Kidney epithelial cell (primary cell): ENCODE results near the gene PKD1. TPM values are rescaled to one million over a fixed set of nuclear protein-coding genes. Genes with fewer than 3 reads are reported as not detected.

ENCODE experiments used
- DNase-seq: peaks from one replicate; pipeline ENCODE4 v3.0.0-alpha.2; 2010; ENCODE audit warnings: low read depth
- H3K27me3 ChIP-seq: 2 replicates; pipeline ENCODE4 v1.6.0; 2011; ENCODE audit warnings: low read length; ENCODE audit not compliant: control insufficient read depth, insufficient read depth
- H3K36me3 ChIP-seq: 2 replicates; pipeline ENCODE4 v1.5.1; 2011; ENCODE audit warnings: low read length; ENCODE audit not compliant: control insufficient read depth, insufficient read depth
- H3K4me3 ChIP-seq: 2 replicates; pipeline ENCODE4 v1.5.1; 2011; ENCODE audit warnings: low read depth, mild to moderate bottlenecking, control low read depth, low read length
- CTCF ChIP-seq: IDR thresholded peaks from 2 replicates; pipeline ENCODE4 v1.5.1; 2011; ENCODE audit warnings: mild to moderate bottlenecking, moderate library complexity, low read length, control low read depth, inconsistent platforms; ENCODE audit not compliant: insufficient read depth, poor library complexity, severe bottlenecking
- total RNA-seq: library from RNA; depleted of rRNA; stranded (reverse); fragments of >200 nt; gene quantifications from 2 replicates; pipeline ENCODE4 v1.2.3, GENCODE V29; 2015

Gene PKD1
- total RNA-seq, 1 donor from 2014 or later: 85.6 TPM

DNA sequence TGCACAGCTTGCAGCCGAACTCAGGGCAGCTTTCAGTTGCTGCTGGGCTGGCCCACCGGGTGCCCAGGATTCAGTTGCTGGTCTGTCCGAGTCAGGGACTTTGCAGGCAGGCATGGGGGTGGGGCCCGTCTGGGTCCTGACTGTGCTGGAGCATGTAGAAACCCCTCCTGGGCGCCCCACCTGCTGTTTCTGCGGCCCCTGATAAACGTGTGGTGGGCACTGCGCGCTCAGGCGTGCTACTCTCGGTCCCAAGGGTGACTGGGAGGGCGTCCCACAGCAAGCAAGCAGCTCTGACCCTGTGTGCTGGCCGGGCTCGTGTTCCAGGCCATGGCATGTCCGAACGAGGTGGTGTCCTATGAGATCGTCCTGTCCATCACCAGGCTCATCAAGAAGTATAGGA lies 75.4 kb downstream of the PKD1 start:
- no peak for TF ChIP-seq CTCF
- no peaks in the 10 kb centered on the region for H3K27me3 ChIP-seq
- peaks cover 2% of the 10 kb centered on the region for H3K36me3 ChIP-seq
- no peak overlapping the region for H3K4me3 ChIP-seq
- no peak for DNase-seq

DNA sequence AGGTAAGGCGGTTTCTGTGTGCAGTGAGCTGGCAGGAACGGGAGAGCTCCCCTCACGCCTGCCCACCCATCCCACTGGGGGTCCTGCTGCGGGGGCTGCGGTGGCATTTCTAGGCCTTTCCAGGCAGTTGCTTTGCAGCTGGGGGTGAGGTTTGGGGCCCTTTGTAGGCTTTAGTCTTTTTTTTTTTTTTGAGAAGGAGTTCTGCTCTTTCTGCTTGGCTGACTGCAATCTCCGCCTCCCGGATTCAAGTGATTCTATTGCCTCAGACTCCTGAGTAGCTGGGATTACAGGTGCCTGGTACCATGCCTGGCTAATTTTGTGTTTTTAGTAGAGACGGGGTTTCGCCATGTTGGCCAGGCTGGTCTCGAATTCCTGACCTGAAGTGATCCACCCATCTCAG lies 76.8 kb downstream of the PKD1 start:
- Histone ChIP-seq H3K36me3 (peaks cover 2% of the 10 kb centered on the region), H3K27me3 (no peaks in the 10 kb centered on the region), H3K4me3 (no peak overlapping the region)
- DNase-seq: no peak
- TF ChIP-seq CTCF: no peak

DNA sequence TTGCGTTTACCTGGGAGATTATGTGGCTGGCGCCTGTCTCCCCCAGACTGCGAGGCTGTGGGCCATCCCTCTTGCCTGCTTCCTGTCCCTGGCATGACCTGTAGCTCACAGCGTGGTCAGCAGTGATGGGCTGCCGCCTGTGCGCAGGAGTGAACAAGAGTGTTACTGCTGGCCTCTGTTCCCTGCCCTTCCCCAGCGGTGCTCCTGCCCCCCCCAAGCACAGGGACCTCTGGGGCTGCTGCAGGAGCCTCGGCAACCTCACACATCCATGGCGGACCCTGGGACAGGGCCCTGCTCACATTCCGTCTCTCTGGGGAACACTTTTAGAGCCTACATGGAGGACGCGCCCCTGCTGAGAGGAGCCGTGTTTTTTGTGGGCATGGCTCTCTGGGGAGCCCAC lies 77.3 kb downstream of the PKD1 start:
- Histone ChIP-seq H3K36me3 (peaks cover 2% of the 10 kb centered on the region), H3K4me3 (no peak overlapping the region), H3K27me3 (no peaks in the 10 kb centered on the region)
- TF ChIP-seq CTCF: no peak
- DNase-seq: no peak

DNA sequence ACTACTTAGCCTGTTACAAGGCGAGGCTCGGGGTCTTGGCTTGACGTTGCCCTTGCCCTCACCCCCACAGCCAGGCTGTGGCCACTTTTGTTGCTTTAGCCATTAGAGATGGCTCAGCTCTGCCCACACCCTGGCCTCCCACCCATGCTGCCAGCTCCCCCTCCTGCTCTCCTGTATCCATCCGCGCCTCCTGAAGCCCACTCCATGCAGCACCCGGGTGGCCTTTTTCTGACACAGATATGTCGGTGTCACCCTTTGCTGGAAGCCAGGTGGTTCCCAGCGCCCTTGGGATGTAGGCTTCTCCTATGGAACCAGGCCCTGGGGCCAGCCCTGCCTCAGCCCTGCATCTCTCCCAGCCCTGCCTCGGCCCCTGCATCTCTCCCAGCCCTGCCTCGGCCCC lies 78.3 kb downstream of the PKD1 start:
- no peak for DNase-seq
- no peak for TF ChIP-seq CTCF
- Histone ChIP-seq H3K4me3 (no peak overlapping the region), H3K36me3 (peaks cover 2% of the 10 kb centered on the region), H3K27me3 (no peaks in the 10 kb centered on the region)

DNA sequence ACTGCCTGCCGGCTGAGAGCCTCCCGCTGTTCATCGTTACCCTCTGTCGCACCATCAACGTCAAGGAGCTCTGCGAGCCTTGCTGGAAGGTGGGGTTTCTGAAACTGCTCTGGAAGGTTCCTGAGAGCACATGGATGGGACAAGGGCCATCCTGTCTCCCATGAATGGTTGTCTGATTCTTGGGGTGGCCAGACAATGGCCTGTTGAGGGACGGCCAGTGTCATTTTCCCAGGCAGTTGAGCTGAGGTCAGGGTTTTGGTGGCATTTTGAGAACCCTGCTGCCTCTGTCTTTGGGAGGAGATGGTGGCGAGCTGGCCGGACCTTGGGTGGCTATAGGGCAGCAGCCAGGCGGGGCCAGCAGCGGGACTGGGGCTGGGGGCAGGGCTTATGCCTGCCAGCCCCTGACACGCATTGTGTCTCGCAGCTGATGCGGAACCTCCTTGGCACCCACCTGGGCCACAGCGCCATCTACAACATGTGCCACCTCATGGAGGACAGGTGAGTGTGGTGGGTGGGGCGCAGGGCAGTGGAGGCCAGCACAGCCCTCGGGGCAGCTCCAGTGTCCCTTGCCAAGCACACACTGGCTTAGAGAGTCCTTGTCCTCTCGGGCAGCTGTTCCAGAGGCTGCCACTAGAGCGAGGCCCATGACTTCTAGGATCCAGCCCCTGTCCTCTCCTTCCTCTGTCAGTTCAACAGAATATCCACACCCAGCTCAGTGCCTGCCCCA lies 78.9 kb downstream of the PKD1 start:
- TF ChIP-seq CTCF: peak; percentile 20
- H3K36me3 ChIP-seq: peaks cover 2% of the 10 kb centered on the region
- no peak for DNase-seq

GRCh38 chr16:2056077-2056476 lies 79.6 kb downstream of the PKD1 start:
- H3K27me3 ChIP-seq: no peaks in the 10 kb centered on the region
- TF ChIP-seq CTCF: peak; percentile 1
- DNase-seq: no peak
- peaks cover 2% of the 10 kb centered on the region for H3K36me3 ChIP-seq
- no peak overlapping the region for H3K4me3 ChIP-seq

More for the DNA sequence above, 78.9 kb downstream of the PKD1 start:
- no peaks in the 10 kb centered on the region for H3K27me3 ChIP-seq
- H3K4me3 ChIP-seq: no peak overlapping the region
